Frontal cortex (tissue), 4 donors: ENCODE results near the gene CAPN9. TPM values are rescaled to one million over a fixed set of nuclear protein-coding genes. Genes with fewer than 3 reads are reported as not detected.
A peak's percentile ranks its signal among the peaks of the same experiment; 100 is the strongest.

Experiments used
- DNase-seq, 2 donors: peaks; one replicate each; pipeline ENCODE4 v3.0.0; 2012; ENCODE audit warnings: low spot score in 2 of 2
- FAIRE-seq: peaks from 2 replicates; lab custom pipeline; 2012; peaks lifted over from hg19 to GRCh38; lab: Jason Lieb, UNC
- total RNA-seq: library from RNA; depleted of rRNA; stranded (reverse); fragments of >200 nt; gene quantifications from one replicate; pipeline ENCODE4 v1.2.3, GENCODE V29; 2014
- donor health status: control.
- donor health status: control.
- donor health status: control.

CAPN9 gene
- total RNA-seq, 1 donor from 2014 or later = under 0.01 TPM

DNA sequence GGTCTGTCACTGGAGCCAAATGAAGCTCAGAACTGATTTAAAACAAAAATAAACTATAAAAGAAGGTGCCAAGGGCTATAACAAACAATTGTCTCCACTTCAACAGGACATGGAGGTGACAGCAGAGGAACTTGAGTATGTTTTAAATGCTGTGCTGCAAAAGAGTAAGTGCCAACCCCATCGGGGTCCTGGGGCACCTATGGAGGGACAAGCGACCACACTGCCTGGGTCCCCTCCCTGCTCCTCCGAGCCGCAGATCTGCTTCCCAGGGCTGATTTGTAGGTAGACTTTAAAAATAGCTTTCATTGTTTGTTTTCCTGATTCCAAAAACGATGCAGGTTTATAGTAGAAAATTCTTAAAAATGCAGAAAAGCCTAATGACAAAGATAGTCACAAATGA is 42.8 kb downstream of the CAPN9 start:
- FAIRE-seq (no peak), DNase-seq (no peak)

DNA sequence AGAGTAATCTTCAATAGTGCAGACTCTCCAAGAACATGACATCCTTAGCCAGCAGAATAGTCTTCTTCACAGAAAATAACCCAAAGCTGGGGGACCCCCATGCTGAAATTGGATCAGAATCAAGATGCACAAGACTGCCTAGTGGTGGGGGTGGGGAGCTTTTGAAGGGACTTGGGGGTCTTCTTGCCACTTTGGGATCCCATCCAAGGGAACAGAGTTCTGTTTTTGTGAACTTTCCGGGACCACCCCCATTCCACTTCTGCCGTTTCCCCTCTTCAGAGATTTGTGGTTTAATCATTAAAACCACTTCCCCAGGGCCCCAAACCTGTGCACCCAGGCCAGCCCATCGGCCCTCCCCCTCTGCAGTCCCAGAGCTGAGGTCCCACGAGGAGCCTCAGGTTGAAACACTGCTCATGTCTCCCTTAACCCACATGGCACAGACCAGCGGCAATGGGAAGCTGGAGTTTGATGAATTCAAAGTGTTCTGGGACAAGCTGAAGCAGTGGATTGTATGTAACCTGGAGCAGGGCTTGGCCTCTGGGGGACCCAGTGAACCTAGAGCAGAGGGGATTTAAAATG is 44.9 kb downstream of the CAPN9 start:
- no peak for FAIRE-seq
- no peak for DNase-seq

DNA sequence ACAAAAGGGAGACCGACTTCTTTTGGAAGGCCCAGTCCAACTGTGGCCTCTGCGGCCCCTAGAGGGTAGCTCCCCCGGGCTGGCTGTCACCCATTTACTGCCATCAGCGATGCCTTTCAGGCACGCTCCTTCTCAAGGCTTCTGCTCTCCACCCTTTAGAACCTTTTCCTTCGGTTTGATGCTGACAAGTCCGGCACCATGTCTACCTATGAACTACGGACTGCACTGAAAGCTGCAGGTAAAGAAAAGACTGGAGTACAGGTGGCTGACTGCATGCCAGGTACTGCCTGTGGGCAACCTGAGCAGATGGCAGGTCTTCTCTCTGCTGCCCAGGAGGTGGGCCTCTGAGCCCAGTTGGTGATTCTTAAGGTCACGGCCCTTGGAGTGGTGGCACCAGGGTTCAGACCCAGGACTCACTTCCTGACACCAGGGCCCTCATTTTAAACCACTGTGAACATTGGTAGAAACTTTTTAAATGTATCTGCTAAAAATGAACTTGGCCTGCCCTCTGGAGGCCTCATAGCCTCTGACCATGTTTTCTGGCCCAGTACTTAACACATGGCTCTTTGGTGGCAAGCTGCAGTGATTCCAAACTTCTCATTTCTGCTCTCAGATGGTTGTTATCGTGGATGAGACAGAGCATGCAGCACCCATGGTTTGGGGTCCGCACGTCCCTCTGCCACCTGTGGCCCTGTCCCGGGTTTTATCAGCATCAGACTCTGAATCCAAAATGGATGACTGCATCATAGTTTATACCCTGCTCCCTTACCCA is 45.7 kb downstream of the CAPN9 start:
- no peak for DNase-seq
- no peak for FAIRE-seq

DNA sequence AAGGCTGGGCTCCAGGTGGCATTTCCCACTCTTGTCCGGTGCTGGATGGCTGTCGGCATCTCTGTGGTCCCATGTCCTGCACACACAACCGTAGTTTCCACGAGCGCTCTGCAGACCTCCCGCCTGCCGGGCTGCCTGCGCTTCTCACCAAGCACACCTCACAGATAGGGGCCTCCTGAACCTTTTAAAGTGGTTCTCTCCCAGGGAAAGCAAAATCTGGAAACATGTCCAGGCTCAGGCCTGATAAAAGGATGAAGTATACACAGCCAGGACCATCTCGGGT is 46.2 kb downstream of the CAPN9 start:
- DNase-seq (no peak), FAIRE-seq (no peak)

DNA sequence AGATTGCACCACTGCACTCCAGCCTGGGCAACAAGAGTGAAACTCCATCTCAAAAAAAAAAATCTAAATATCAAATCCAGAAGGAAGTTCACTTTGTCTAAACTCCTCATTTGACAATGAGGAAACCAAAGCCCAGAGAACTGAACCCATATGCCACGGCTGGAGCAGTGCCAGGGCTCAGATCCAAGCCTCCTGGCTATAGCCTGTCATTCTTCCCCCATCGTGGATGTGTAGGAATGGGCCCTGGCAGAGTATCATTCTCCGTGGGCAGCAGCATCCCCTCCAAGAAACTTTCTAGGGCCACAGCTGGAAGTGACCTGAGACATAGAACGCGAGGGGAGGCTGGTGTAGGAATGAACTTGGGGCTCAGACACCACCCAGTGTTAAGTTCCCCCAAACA is 47.2 kb downstream of the CAPN9 start:
- FAIRE-seq (no peak), DNase-seq (no peak)

DNA sequence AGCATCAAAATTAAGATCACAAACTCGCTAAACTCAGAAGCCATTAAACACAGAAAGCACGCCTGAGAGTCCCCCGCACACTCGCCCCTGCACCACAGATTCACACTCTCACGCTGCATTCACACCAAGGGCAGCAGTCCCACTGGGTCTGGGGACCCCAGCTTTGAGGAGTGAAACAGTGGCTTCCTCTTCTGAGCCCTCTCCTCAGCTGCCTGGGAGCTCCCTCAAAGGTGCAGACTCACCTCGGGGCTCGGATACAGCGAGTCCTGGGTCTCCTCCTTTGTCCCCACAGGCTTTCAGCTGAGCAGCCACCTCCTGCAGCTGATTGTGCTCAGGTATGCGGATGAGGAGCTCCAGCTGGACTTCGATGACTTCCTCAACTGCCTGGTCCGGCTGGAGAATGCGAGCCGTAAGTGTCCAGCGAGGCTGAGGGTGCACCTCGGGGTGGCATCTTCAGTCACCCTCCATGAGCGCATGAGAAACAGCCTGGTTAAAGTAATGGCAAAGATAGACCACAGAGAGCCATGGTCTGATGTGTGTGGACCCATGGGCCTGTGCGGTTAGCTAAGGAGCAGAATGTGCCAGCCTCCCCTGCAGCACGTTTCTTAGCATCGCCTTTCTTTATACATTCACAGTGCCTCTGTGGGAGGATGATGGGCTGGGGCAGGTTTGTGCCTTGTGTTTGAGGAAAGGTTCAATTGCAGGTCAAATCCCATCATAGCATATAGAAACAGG is 47.9 kb downstream of the CAPN9 start:
- FAIRE-seq = no peak
- no peak for DNase-seq

DNA sequence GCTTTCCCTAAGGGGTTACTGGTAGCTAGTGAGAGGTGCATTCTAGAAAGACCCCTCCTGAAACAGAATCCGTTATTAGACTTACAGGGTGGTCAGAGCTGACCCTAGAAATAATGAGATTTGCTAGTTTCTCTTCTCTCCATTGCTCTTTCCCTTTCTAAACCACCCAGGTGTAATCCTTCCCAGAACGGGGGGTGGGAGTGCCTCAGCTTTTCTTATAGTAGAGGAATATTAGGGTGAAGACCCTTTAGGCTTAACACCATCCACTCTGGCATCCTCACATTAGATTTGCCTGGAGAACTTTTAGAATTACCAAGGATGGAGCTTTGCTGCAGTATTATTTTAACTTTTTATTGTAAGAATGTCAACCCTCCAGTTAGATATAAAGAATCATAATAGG is 49.4 kb downstream of the CAPN9 start:
- DNase-seq (no peak), FAIRE-seq (no peak)

DNA sequence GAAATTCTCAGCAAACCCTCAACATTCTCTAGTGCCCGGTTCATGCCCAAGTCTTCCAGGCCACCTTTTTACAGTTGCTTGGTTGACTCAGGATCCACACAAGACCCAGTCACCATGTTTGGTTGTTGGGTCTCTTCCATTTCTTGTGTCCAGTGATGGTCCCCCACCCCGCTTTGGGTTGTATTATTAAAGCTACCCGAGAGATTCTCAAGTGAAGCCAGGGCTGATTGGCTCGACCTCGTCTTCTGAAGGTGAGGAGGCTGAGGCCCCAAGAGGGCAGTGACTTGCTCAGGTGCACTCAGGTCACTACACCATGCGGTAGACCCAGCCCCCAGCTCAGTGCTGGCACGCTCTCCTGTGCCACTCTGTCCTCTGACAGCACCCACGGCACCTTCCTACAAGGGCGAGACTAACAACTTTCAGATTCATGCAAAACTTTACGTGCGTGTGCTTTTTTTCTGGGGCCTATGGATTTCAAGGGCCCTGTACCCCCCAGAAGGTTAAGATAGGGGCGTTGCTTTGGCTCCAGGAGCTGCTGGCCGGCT is 50.3 kb downstream of the CAPN9 start:
- FAIRE-seq (no peak), DNase-seq (no peak)

DNA sequence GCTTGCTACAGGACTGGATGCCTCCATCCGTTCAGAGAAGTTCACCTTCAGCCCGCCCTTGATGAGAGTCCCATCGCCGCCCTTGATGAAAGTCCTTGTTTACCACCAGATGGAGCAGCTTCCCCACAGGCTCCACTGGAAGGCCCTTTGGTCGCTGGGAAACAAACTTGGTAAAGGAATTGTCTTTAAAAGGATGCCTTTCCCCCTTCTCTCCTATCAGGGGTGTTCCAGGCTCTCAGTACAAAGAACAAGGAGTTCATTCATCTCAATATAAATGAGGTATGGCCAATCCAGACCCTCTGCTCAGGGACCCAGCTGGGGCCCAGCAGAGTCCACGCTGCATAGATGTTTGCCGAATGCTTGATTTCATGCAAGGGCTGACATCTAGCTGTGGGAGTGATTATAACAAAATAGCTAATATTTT is 50.8 kb downstream of the CAPN9 start:
- DNase-seq (peak; percentile 45 to 60), FAIRE-seq (no peak)

DNA sequence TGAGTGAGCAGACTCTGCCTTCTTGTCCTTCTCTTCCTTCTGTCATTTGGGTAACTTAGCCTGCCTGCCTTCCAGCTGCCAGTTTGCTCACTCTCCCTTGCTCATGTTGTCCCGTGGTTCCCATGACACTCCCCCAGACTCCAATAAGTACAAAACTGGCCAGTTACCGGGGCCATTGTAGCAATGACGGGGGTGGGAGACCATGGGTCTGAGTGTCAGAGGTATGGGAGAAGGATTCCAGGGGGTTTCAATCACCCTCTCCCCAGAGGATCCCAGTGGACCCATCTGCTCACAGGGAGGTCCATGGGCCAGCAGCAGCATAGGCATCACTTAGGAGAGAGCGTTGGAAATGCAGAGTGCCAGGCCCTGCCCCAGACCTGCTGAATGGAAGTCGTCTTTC is 51.3 kb downstream of the CAPN9 start:
- no peak for FAIRE-seq
- DNase-seq = no peak

DNA sequence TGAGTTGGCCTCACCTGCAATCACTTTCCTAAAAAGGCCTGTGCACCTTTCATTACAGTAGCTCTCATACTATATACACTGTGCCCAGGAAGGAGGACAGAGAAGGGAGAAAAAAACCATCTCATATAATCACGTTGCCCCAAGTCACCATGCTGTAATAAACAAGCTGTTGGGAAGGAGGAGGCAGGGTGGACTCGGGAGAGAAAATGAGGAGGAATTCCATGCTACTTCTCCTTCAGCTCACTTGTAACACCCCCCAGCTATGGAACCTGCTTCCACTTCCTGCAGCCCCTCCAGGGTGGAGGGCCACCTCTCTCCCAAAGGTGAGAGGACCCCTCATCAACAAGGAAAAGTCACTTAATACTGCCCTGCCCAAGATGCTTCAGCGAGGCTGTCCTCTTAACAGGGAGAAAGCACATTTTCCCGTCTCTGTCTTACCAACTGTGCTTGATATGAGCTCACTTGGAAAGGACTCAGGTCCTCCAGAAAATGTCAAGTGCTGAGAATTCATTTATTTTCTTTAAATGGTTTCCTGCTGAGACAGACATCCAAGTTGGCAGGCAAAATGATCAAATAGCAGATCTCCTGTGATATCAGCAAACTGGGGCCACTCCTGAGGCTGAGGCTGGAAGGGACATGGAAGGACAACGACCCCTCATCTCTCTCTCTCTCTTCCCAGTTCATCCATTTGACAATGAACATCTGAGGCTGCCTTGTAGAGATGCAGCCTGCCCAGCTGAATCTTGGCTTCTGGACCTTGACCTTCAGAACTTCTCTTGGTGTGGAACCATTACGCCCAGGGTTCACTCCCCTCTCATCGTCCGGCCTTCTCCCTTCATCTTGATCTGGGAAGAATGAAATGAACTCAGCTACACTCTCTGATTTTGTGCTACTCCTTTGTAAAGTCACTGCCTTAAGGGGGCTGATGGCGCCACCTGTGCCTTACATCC is 54.0 kb downstream of the CAPN9 start:
- DNase-seq (no peak), FAIRE-seq (no peak)

DNA sequence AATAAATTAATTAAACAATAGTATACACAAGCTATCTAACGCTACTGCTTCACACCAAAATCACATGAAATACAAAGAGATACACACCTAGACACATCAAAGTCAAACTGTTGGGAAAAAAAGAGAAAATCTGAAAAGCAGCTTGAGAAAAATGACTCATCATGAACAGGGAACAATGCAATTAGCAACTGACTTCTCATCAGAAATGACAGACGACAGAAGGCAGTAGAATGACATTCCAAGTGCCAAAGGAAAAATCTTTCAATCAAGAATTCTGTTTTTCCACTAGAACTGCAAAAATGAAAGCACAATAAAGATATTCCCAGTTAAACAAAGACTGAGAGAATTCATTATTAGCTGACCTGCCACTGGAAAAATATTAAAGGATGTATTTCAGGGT is 57.2 kb downstream of the CAPN9 start:
- FAIRE-seq = no peak
- no peak for DNase-seq

DNA sequence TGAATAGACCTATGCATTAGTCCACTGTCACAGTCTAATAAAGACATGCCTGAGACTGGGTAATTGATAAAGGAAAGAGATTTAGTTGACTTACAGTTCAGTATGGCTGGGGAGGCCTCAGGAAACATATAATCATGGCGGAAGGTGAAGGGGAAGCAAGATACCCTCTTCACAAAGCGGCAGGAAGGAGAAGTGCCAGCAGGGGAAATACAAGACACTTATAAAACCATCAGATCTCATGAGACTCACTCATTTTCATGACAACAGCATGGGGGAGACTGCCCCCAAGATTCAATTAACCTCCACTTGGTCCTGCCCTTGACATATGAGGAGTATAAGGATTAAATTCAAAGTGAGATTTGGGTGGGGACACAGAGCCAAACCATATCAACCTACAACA is 59.4 kb downstream of the CAPN9 start:
- DNase-seq = no peak
- no peak for FAIRE-seq

DNA sequence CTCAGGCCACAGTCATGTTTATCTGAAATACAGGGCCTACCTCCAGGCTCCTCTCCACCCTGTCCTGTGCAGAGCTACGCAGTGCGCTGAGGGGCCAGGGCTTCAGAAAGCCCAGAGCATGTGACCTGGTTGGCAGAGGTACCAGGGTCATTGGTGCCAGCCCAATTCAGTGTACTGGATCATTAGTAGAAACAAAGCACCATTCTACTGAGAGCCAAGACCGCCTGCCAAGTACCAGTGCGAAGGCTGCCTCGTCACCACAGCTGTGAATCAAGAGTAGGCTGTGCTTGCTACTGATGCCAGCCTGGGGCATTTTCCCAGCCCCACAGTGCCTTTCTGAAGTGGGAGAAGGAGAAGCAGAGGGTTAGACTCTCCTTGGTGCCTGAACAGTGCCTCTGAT is 59.8 kb downstream of the CAPN9 start:
- FAIRE-seq (peak; percentile 85), DNase-seq (peak; percentile 42 to 50)

DNA sequence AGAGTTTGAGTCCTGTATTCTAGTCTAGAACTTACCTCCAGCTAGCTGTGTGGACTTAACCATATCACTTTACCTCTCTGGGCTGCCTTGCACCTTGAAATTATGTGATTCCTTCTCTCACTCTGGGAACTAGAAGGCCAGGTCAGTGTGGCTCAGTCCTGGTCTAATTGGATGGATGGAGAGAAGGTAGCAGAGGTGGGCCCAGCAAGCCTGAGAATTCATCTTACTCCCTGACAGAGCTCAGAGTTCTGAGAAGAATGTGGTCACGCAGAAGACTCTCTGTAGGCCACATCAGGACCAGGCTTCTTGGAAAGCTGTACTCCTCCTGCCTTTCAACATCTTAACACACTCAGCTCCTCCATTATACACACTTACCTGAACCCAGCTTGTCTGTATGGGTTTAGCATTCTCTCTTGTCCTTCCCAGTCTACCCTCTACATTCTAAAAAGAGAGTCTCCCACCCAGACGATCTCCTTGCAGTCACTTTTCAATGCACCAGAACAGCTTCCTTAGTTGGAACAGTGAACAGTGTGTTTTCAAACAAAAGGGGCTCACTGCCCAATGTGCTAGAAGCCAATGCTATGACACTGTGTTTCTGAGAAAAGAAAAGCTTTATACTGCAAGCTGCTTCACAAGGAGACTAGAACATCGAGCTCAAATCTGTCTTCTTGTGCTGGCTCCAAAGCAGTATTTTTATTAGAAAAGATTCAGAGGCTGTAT is 60.5 kb downstream of the CAPN9 start:
- FAIRE-seq (no peak), DNase-seq (no peak)

DNA sequence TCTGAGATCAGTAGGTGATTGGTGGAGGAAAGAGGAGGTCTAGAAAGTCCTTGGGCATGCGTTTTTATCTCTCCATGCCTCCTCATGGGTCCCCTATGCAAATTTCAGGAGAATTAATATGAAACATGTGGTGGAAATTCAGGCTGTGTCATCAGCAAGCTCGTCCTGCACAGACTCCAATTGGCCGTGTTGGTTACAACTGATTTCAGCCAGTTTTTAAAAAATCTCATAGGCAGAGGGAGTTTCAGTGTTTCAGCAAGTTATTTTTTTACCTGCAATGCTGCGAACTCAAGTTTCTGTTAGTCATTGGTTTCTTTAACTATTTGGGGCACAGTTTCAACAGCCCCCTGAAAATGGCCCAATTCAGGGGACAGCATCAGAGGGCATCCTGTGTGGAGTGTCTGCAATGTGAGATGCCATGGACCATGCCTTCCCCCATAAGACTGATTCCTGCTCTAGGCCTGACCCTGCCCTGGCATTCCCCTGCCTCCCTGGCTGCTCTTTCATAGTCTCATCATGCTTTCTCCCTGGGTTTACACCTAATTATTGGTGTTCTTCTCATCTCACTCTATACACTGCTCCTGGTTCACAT is 61.2 kb downstream of the CAPN9 start:
- no peak for DNase-seq
- no peak for FAIRE-seq

DNA sequence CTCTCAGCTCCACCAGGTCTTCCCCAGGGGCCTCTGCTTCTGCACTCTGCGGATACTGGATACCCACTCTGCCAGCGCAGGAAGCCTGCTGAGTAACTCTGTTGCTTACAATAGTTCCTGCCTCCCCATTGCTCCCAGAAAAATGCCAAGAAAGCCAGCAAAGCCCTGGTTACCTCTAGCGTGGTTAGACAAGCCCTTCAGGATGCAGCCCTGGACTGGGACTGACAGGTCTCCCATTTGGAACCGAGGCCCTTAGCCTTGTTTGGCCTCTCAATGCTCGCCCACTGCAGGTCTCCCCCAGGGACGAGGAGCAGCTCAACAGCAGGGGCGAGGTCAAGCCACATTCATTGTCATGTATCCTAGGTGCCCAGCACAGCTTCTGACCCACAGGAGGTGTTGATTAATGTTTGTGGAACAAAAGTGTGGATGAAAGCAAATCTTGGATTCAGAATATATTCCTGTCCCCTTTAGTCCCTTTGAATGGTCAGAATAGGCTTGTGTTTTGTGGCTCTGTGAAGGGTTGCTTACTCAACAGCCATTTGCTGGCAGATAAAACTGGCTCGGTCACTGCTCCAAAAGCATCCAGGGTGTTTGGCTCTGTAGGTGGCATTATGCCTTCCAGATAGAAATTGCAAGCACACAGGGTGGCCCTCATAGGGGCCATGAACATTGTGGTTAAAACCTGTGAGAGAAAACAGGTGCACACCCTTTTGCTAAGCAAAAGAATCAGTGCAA is 62.2 kb downstream of the CAPN9 start:
- FAIRE-seq (no peak), DNase-seq (no peak)

DNA sequence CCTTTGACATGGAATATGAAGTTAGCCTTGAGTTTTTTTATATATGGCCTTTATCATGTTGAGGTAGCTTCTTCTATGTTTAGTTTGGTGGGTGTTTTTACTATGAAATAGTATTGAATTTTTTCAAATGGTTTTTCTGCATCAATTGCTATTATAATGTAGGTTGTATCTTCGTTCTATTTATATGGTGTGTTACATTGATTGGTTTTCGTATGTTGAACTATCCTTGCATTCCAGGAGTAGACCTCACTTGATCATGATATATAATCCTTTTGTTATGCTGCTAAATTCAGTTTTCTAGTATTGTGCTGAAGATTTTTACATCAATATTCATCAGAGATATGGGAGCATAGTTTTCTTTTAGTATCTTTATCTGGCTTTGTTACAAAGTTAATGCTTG is 65.4 kb downstream of the CAPN9 start:
- no peak for FAIRE-seq
- no peak for DNase-seq
